HL-60 (cell line): Measurements from ENCODE around the gene FOLR3.
"Not testable (repeated sequence)": the region's sequence is repeated elsewhere in the genome, so short reads cannot be mapped to it uniquely, and the experiment has no call there.

Experiments
- POLR2AphosphoS5 ChIP-seq: IDR thresholded peaks from 2 replicates; pipeline ENCODE4 v1.6.1; 2012; ENCODE audit warnings: low read depth
- SPI1 ChIP-seq: IDR thresholded peaks from 2 replicates; pipeline ENCODE4 v1.6.1; 2012; ENCODE audit warnings: low read depth, mild to moderate bottlenecking, borderline replicate concordance
- TF ChIP-seq, protein P1 (sequence below): IDR thresholded peaks from one replicate; pipeline ENCODE4 v1.5.1; 2011; ENCODE audit warnings: low read length, control low read depth, inconsistent platforms; ENCODE audit not compliant: insufficient read depth

DNA sequence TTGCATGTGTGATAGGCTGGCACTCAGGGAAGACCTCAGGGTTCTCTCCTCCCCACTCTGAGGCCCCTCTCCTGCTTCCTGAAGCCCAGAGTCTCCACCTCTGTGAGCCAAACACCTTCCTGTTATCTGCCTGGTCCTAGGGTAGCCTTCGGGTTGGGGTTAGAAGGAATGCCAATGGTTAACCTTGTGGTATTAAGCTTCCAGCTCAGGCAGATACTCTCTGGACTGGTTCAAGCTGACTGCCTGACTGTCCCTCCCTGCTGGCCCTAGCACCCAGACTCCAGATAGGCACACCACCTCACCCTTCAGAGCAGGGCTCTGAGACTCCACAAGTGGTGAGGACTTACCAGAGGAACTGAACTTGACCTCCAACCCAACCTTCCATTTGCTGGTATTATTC, 7.0 kb downstream of the FOLR3 start:
- TF ChIP-seq, protein P1, sequence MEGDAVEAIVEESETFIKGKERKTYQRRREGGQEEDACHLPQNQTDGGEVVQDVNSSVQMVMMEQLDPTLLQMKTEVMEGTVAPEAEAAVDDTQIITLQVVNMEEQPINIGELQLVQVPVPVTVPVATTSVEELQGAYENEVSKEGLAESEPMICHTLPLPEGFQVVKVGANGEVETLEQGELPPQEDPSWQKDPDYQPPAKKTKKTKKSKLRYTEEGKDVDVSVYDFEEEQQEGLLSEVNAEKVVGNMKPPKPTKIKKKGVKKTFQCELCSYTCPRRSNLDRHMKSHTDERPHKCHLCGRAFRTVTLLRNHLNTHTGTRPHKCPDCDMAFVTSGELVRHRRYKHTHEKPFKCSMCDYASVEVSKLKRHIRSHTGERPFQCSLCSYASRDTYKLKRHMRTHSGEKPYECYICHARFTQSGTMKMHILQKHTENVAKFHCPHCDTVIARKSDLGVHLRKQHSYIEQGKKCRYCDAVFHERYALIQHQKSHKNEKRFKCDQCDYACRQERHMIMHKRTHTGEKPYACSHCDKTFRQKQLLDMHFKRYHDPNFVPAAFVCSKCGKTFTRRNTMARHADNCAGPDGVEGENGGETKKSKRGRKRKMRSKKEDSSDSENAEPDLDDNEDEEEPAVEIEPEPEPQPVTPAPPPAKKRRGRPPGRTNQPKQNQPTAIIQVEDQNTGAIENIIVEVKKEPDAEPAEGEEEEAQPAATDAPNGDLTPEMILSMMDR: not testable (repeated sequence)
- not testable (repeated sequence) for TF ChIP-seq POLR2AphosphoS5, SPI1
